AG09309 (cell line): ENCODE data around the gene AHCYL1.

Experiments
- DNase-seq: peaks from one replicate; pipeline ENCODE4 v3.0.0-alpha.2; 2010; ENCODE audit warnings: low read depth
- H3K4me3 ChIP-seq: 2 replicates; pipeline ENCODE4 v1.5.1; 2011; ENCODE audit warnings: mild to moderate bottlenecking, low read depth, low read length, moderate library complexity; ENCODE audit not compliant: control insufficient read depth
- CTCF ChIP-seq: IDR thresholded peaks from 2 replicates; pipeline ENCODE4 v1.5.1; 2011; ENCODE audit warnings: mild to moderate bottlenecking, low read depth, low read length, inconsistent platforms; ENCODE audit not compliant: insufficient read depth, control insufficient read depth; ENCODE audit errors: missing control alignments

Gene AHCYL1

GRCh38 chr1:109979489-109980091 lies 5.0 kb upstream of the AHCYL1 start:
- H3K4me3 ChIP-seq, result no peak overlapping the region
- DNase-seq, result no peak
- no peak for TF ChIP-seq CTCF

- no peak for DNase-seq
- no peak overlapping the region for H3K4me3 ChIP-seq
- TF ChIP-seq CTCF, result peak; percentile 56
Measured at GRCh38 chr1:109980324-109981003, 4.1 kb upstream of the AHCYL1 start.

GRCh38 chr1:109981004-109981335 lies 3.6 kb upstream of the AHCYL1 start:
- DNase-seq, result no peak
- no peak overlapping the region for H3K4me3 ChIP-seq
- TF ChIP-seq CTCF, result no peak

- no peak for TF ChIP-seq CTCF
- DNase-seq, result no peak
- no peak overlapping the region for H3K4me3 ChIP-seq
Measured at GRCh38 chr1:109983380-109984189, 980 bp upstream of the AHCYL1 start.

GRCh38 chr1:109984190-109984455 lies 442 bp upstream of the AHCYL1 start:
- peak overlapping the region; percentile 24 for H3K4me3 ChIP-seq
- no peak for TF ChIP-seq CTCF
- no peak for DNase-seq

- TF ChIP-seq CTCF, result no peak
- DNase-seq, result no peak
- H3K4me3 ChIP-seq, result peak overlapping the region; percentile 84
Measured at GRCh38 chr1:109985247-109986053, 885 bp downstream of the AHCYL1 start.
